NCI-H1930 (cell line): ENCODE data around the gene S100A2.

ENCODE experiments used
- DNase-seq, 2 experiments: peaks; one replicate each; lab custom pipeline; 2025; lab: John Stamatoyannopoulos, UW

S100A2 gene

DNA sequence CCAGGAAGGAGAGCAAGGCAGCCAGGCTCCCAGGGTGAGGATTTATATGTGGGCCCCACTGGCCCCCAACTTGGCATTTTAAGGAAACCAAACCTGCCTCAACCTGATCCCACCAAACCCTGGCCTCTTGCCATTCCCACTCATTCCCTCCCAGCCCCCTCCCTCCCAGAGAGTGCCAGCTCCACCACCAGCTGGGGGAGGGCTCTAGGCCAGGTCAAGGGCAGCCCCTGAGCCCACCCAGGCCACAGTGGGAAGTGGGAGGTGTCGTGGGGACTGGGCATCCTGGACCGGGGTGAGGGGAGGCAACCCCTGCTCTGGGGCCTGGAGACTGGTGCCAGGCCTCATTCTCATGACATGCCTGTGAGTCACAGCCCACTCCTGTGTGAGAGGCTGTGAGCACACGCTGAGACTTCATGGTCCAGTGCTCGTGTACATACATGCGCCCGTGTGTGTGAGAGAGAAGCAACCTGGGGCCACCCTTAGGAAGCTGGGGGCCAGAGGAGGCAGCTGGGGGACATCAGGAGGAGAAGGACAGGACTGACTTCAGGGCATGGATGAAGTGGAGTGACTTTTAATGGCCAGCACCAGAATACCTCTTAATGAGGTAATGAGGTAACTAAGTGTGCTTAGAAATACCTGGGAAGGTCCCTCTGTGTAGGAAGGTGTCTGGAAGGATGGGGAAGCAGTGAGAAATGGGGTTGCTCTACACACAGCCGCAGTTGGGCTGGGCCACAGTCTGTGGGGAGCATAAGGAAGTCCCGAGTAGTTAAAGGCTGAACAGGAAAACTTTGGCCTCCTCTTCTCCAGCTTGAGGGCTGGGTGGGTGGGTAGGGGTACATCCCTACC is at the start of gene S100A2:
Gene S100A2, minus strand, starts transcription at position 316 of the 846 bp plus-strand sequence. CDS start 1,967 bp downstream, outside the sequence.
- DNase-seq: no peak

DNA sequence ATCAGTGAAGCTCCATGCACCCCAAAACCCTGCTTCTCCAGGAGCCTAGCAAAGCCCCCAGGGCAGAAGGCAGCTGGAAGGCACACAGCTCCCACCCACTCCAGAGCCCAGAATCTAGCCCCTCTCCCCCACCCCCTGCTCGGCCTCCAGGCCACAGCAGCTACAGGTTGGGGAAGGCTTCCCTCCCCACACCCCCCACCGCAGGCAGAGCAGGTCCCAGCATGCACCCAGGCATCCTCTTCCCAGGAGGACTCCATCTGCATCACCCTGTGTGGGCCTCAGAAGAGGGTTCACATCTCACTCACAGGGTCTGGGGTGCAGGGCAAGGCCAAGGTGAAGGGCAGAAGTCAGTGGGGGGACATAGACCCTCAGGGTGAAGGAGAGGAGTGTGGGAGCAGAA is 49.8 kb upstream of the S100A2 start:
- no peak for DNase-seq

DNA sequence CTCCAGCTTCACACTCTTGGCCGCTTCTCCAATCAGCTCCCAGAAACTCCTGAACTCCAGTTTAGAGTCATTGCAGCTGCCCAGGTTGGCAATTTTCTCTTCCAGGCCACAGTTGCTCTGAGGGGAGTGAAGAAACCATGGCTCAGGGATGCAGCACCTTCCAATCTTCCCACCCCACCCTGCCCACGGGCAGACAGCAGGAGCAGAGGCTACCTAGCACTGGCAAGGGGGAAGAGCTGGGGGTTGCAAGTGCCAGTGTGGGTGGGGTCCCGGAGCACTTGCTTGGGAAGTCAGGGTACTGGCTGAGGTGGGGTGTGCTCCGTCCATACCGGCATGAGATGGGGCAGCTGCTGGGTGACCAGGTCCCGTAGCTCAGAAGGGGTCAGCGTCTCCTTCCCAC is 49.3 kb upstream of the S100A2 start:
- no peak for DNase-seq

DNA sequence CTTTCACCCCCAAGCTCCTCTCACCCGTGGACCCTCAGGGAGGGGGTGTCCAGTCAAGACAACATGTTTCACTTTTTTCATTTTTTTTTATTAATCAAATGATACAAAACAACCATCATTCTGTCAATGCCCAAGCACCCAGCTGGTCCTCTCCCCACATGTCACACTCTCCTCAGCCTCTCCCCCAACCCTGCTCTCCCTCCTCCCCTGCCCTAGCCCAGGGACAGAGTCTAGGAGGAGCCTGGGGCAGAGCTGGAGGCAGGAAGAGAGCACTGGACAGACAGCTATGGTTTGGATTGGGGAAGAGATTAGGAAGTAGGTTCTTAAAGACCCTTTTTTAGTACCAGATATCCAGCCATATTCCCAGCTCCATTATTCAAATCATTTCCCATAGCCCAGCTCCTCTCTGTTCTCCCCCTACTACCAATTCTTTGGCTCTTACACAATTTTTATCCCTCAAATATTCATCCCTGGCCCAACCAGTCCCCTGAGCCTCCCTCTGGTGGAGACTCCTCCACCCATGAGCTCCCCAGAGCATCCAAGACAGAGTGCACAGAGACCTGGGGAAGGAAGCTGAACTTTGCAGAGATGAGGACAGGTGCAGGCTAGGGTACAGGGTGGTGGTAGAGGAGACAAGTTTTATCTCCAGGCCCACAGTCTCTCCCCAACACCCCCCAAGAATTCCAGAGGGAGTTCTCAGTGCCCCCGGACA is 48.7 kb upstream of the S100A2 start:
- DNase-seq: no peak

DNA sequence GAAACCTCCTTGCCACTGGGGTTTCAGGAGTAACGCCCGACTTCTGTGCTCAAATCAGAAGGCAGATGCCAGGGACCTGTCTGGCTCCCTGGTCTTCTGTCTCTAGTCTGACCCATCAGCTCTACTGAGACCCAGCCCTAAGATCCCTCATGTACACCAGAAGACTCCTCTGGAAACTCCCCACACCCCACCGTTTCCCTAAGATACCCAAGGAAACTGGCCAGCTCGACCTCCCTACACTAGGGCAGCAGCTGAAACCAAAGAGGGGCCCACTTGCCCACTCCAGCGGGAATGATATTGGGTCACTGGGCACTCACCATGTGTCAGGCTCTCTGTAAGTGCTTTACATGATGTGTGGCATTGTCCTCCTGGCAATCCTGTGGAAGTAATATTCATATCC is 47.8 kb upstream of the S100A2 start:
- DNase-seq: no peak

DNA sequence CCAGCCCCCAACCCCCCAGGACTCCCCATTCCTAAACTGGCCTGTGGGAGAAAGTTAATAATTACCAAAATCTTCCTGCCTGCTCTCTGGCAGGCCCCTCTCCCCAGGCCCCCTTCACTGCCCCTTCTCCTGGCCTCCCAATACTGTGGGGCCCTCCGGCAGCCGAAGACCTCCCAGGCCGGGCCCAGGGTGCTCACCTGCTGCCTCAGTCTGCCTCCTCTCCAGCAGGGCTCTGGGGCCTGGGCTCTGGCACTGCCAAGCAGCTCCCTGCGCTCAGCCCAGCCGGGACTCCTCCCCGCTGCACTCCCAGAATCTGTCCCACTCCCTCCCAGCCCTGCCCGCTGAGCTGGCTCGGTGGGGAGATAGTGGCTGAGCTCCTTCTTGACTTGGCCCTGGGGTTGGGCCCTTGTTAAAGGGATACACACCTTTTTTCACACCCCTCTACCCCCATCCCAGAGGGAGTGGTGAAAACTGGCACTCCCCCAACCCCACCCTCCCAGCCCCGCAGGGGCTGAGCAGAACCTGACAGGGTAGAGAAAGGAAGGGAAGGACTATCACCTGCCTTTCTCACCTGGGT is 47.2 kb upstream of the S100A2 start, which contains the start of gene S100A16:
Gene S100A16, minus strand, starts transcription at position 383 of the 577 bp plus-strand sequence. CDS start 4,986 bp downstream, outside the sequence.
- DNase-seq: no peak

DNA sequence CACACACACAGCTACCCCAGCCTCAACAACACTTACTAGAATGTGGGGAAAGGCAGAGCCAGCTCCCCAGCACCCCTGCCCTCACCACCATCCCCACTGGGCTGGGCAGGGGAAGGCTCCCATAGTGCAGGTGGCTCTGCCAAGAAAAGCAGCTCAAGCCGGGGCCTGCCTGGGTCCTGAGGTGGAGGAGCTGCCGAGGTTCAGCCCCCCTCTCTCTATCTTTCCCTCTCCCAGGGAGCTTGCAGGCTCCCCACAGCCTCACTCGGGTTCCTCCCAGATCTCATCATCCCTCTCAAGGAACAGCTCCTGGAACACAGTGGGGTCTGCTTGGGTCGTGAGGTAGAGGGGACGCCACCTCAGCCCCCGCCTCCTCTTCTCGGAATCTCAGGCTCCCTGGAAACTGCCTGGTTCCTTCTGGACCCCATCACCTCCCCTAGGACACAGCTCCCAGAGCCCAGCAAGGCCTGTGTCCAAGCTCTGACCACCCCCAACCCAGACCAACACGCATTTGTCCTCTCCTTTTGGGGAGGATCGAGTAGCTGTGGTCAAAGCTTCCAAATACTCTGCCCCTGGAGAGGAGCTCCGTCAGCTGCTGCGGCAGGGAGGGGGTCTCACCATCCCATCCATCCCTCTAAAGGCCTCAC is 46.6 kb upstream of the S100A2 start:
- DNase-seq: no peak

DNA sequence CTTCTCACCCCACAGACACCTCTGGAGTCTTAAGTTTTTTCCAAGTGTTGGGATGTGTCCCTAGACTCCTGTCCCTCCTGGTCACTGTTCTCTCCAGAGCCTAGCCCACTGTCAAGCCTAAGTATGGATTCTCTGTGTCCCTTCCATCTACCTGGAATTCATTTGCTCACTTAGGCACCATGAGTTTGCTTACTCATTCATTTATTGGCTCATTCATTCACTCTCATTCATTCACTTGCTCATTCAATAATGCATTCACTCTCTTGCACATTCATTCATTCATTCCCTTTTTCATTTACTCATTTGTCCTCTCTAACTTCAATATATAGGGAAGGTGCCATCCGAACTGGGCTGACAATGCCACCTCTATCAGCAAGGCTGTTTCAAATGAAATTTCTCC is 45.7 kb upstream of the S100A2 start:
- no peak for DNase-seq

DNA sequence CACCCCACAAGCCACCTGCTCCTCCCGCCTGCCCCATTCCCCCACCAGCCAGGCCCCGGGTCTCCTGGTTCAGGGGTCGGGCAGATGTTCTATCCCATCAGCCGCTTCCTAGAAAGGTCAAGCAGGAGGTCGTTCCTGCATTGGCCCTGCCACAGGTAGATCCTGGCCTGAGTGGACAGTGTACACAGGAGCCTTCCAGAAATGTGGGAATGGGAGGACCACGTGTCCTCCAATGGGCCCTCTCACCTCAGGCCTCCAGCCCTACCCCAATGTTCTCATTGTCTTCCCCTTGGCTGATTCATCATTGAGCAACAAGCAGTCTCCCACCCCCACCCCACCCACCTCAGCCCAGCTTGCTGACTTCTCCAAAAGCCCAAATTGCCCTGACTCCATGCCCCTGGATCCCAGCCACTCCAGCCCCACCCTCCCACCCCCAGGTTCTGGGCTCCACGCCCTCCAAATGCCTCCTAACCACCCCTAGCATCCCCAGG is 45.2 kb upstream of the S100A2 start:
- DNase-seq: no peak

DNA sequence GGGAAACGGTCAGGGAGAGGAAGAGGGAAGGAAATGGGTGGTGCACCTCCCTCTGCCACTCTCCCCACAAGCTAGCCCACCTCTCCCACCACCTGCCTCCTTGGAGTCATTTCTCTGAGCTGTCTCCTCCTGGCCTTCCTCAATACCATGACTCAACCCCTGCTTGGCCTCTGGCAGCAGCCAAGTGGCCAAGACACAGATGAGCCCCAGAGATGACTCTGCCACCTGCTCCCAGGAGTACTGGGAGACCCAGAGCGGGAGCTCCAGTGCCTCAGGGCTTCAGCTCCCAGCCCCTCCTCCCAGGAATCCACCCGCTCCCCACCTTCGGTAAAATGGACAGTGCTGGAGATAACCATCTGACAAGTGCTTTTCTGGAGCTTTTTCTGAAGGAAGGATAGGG is 44.7 kb upstream of the S100A2 start:
- DNase-seq: no peak

DNA sequence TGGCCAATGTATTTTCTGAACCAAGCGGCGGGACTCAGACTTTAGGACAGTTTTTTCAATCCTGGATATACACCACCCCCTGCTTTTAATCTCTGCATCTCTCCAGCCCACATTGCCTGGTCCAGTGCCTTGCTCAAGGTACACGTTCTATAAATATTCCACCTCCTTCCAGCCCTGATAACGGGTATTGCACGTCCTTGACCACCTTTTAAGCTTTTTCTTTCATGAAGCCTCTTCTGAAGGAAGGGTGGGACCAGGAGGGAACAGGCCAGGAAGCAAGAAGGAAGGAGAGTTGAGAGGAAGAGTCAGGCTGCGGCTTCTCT is 43.9 kb upstream of the S100A2 start:
- no peak for DNase-seq

DNA sequence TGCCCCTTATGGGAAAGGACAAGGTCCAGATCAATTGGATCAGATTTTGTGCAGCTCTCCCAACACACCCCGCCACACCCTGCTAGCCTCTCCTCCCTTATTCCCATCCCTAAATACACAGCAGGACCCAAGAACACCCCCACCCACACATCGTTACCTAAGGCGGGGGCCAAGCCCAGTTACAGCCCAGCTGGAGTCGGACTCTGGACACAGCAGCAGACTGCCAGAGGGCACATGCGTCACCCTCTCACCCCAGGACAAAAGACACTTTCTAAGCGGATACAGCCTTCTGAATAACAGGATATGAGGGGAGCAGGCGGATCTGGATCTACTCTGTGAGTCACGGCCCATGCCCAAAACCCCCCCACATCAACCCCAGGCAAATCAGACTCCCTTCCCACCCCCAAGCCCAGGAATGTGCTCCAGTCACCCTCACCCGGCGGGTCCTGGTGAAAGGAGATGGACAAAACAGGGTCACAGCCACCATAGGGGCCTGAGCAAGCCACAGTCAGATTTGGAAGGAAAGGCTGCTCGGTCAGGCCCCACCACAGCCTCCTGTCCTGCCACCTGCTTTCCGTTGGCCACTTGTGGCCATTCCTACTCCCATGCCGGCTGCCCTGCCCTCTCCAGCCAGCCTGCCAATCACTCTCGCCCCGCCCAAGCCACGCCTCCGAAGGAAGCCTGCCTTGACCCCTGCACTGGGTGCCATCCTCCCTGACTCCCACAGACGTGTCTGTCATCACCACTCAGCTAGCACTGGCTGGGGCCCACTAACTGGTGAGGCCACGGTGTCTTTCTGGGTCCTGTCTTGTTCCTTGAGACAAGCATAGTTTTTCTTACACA is 43.3 kb upstream of the S100A2 start:
- DNase-seq: no peak

DNA sequence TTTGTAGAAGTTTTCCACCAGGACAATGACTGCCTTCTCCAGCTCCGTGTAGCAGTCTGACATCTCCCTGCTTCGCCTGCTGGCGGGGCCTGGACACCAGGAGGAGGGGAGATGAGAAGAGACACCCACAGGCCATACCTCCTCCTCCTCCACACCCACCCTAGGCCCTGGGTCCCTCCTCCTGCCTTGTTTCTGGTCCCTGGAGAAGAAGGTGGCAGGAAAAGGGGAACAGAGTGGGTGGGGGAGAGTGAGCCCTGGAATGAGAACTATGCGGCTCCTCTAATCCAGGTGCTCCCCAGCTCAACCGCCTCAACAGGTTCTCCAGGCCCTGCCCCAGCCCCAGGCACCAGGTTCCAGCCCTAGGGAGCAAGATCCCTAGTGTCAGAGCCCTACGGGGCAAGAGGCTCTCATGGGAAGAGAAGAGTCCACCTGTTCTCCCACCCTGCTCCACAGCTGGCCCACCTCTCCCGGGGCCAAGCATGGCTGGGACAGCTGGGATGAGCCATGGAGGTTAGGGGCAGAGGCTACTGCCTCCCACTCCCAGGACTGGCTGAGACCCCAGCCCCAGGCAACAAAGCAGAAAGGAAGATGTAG is 42.5 kb upstream of the S100A2 start:
- no peak for DNase-seq

DNA sequence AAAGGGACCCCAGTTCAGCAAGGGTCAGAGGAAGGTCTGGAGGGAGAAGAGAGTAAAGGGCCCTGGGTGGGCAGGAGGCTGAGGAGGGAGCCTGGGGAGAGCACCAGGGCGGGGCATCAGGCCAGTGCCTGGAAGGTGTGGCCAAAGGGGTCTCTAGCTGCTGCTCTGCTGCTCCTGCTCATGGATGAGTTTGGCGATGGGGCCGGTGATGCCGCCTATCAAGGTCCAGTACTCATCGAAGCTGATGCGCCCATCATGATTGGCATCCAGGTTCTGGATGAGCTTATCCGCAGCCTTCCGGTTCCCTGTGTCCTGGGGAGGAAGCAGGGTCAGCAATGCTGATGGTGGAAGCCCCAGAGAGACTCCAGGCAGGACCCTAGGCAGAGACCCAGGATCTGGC is 41.7 kb upstream of the S100A2 start:
- no peak for DNase-seq

DNA sequence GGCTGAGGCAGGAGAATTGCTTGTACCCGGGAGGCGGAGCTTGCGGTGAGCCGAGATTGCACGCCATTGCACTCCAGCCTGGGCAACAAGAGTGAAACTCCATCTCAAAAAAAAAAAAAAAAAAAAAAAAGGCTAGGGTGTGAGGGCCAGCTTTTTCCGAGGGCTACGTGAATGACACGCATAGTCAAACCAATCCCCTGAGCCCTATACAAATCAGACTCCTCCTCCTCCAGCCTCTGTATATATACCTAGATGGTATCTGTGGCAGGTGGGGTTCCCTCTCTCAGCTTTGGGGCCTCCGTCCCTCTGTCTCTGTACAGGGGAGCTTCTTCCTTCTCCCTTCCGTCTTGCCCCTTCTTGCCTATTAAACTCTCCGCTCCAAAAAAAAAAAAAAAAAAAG is 40.5 kb upstream of the S100A2 start:
- DNase-seq: no peak

DNA sequence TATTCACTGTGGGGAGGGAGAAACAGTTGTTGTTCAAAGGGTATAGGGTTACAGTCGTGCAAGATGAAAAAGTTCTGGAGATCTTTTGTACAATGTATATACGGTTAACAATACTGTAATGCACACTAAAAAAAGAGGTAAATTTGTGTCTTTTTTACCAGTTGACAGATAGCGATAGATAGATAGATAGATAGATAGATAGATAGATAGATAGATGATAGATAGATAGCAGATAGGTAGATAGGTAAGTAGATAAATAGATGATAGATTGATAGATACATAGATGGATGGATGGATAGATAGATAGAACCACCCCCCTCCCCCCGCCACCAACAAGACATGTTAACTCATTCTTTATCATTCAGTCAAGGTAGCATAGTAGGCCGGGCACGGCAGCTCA is 37.1 kb upstream of the S100A2 start:
- no peak for DNase-seq

DNA sequence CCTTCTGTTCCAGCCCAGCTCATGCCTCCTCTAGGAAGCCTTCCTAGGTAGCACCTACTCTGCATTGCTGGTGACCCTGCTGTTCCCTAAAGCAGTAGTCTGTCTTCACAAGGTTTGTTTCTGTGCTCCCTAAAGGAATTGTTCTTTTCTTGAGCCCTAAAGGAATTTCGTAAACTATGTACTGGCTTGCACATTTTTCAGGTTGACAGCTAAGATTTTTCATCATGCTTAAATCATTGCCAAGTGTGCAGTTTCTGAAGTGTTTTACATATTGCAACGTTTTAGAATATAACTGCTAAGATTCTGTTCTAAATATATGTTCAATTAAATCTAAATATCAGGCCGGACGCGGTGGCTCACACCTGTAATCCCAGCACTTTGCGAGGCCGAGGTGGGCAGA is 34.2 kb upstream of the S100A2 start:
- DNase-seq: no peak

DNA sequence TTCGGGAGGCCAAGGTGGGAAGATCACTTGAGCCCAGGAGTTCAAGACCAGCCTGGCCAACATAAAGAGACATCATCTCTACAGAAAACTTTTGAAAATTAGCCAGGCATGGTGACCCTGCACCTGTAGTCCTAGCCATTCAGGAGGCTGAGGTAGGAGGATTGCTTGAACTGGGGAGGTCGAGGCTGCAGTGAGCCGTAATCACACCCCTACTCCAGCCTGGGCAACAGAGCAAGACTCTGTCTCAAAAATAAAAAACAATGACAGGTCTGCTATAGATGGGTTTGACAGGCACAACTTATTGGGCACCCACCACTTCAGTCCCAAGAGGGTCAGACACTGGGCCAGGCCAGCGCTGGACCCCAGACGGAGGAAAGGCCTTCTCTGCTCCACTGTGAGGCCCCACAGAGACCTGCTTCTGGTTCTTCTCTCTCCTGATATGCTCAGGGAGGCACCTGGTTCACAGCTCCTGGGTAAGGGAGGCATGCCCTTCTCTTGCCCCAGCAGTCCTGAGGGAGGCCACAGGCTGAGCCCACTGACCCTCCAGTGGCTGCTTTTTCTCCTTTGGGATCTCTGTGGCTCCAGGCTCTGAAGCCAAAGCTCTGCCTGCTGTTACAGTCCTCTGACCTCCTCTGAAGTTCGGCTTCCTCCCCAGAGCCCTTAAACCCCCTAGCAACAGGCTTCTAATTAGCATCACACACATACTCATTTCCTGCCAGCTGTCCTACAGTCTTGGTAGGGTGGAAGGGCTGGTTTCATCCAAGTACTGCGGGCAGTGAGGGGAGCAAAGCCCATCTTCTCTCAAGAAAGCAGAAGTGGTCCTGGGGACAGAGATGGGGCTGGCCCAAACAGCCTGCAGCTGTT is 32.9 kb upstream of the S100A2 start:
- no peak for DNase-seq

DNA sequence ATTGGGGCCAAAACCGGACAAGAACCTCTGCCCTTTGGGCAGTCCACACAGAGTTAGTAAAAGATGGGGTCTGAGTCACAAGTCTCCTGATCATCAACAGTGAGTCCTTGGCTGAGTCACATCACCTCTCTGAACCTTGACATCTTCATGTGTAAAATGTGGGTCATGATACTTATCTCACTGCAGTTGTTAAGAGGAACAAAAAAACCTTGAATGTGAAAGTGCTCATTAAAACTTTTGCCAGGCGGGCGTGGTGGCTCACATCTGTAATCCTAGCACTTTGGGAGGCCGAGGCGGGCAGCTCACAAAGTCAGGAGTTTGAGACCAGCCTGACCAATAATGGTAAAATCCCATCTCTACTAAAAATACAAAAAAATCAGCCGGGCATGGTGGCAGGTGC is 31.6 kb upstream of the S100A2 start:
- no peak for DNase-seq

DNA sequence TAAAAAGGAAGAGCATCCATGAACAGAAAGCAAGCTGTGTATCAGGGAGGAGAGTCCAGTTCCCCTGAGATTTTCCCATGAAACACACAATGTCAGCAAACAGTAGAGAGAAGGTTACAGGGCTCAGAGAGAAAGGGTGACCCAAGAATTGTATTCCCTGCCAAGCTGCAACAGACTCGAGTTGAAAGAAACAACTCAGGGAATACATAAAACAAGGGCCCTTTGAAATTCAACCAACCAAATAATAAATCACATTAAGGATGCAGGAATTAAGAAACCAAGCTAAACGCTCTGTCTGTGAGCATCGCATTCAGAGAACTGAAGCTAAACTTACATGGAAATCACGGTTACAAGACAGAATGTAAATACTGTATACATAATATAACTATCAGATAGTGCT is 27.1 kb upstream of the S100A2 start:
- DNase-seq: no peak
